ENCODE results near the gene DNASE1L2.

Gene DNASE1L2

DNA sequence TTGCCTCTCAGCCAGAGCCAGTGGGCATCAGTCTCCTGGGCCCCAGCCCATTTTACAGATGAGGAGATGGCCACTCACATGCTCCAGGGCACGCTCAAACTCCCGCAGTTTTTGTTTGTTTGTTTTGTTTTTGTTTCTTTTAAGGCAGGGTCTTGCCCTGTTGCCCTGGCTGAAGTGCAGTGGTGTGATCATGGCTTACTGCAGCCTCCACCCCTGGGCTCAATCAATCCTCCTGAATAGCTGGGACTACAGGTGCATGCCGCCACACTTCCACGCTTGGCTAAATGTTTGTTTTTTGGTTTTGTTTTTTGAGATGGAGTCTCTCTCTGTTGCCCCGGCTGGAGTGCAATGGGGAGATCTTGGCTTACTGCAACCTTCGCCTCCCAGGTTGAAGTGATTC, 9.3 kb upstream of the DNASE1L2 start:
- Mint-ChIP-seq H3K36me3 (peaks cover 4% of the 10 kb centered on the region), H3K4me3 (no peak overlapping the region), H3K4me1 (peaks cover 25% of the 10 kb centered on the region), H3K27me3 (no peaks in the 10 kb centered on the region), H3K27ac (no peak overlapping the region), H3K9me3 (no peaks in the 10 kb centered on the region)
- CTCF ChIA-PET, result interaction anchor here (0.9 kb wide), 1 partner anchor 25 kb away, joined by 3 read pairs; no protein-coding TSS in a partner anchor
- no peak for DNase-seq

- Mint-ChIP-seq H3K27me3 (no peaks in the 10 kb centered on the region), H3K4me3 (no peak overlapping the region), H3K27ac (no peak overlapping the region), H3K4me1 (peaks cover 21% of the 10 kb centered on the region), H3K9me3 (no peaks in the 10 kb centered on the region), H3K36me3 (peaks cover 5% of the 10 kb centered on the region)
- no peak for DNase-seq
- CTCF ChIA-PET, result no interaction called here
Measured at GRCh38 chr16:2228161-2228824, 8.0 kb upstream of the DNASE1L2 start.

GRCh38 chr16:2229091-2229490, 7.2 kb upstream of the DNASE1L2 start:
- DNase-seq, result no peak
- no peak overlapping the region for H3K27ac Mint-ChIP-seq
- H3K36me3 Mint-ChIP-seq, result peaks cover 5% of the 10 kb centered on the region
- no peaks in the 10 kb centered on the region for H3K27me3 Mint-ChIP-seq
- H3K9me3 Mint-ChIP-seq, result no peaks in the 10 kb centered on the region
- CTCF ChIA-PET, result no interaction called here
- H3K4me1 Mint-ChIP-seq, result peaks cover 19% of the 10 kb centered on the region
- no peak overlapping the region for H3K4me3 Mint-ChIP-seq

- no peaks in the 10 kb centered on the region for H3K27me3 Mint-ChIP-seq
- no peaks in the 10 kb centered on the region for H3K9me3 Mint-ChIP-seq
- no peak for DNase-seq
- H3K4me1 Mint-ChIP-seq, result peaks cover 13% of the 10 kb centered on the region
- H3K4me3 Mint-ChIP-seq, result no peak overlapping the region
- peaks cover 5% of the 10 kb centered on the region for H3K36me3 Mint-ChIP-seq
- H3K27ac Mint-ChIP-seq, result no peak overlapping the region
- CTCF ChIA-PET, result no interaction called here
Measured at GRCh38 chr16:2229632-2230250, 6.5 kb upstream of the DNASE1L2 start.

DNA sequence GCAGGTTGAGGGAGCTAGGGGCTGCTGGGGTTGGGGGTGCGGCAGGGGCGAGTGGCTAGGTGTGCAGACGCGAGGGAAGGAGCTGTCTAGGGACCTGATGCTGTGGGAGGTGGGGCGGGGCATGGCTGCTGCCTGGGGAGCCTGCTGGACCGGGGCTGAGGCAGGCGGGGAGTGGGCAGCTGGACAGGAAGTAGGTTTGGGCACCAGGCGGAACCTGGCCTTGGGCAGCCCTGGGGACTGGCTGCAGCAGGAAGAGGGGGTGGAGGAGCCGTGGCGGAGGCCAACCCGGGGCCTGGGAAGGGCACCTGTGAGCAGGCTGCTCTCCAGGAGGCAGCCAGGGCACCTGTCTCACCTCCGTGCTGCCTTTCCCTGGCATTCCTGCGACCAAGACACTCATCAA, 5.9 kb upstream of the DNASE1L2 start:
- DNase-seq, result no peak
- Mint-ChIP-seq H3K27me3 (peaks cover 6% of the 10 kb centered on the region), H3K27ac (no peak overlapping the region), H3K4me1 (peaks cover 9% of the 10 kb centered on the region), H3K4me3 (no peak overlapping the region), H3K36me3 (peaks cover 10% of the 10 kb centered on the region), H3K9me3 (no peaks in the 10 kb centered on the region)
- CTCF ChIA-PET, result no interaction called here

GRCh38 chr16:2231016-2231931, 5.0 kb upstream of the DNASE1L2 start:
- Mint-ChIP-seq H3K4me1 (peaks cover 3% of the 10 kb centered on the region), H3K36me3 (peaks cover 12% of the 10 kb centered on the region), H3K27ac (no peak overlapping the region), H3K27me3 (peaks cover 15% of the 10 kb centered on the region), H3K4me3 (no peak overlapping the region), H3K9me3 (no peaks in the 10 kb centered on the region)
- CTCF ChIA-PET, result no interaction called here
- DNase-seq, result no peak

GRCh38 chr16:2232094-2232990, 3.9 kb upstream of the DNASE1L2 start:
- H3K36me3 Mint-ChIP-seq, result peaks cover 12% of the 10 kb centered on the region
- peaks cover 26% of the 10 kb centered on the region for H3K27me3 Mint-ChIP-seq
- H3K9me3 Mint-ChIP-seq, result no peaks in the 10 kb centered on the region
- H3K27ac Mint-ChIP-seq, result no peak overlapping the region
- H3K4me3 Mint-ChIP-seq, result no peak overlapping the region
- no peaks in the 10 kb centered on the region for H3K4me1 Mint-ChIP-seq
- DNase-seq, result no peak
- CTCF ChIA-PET, result no interaction called here

DNA sequence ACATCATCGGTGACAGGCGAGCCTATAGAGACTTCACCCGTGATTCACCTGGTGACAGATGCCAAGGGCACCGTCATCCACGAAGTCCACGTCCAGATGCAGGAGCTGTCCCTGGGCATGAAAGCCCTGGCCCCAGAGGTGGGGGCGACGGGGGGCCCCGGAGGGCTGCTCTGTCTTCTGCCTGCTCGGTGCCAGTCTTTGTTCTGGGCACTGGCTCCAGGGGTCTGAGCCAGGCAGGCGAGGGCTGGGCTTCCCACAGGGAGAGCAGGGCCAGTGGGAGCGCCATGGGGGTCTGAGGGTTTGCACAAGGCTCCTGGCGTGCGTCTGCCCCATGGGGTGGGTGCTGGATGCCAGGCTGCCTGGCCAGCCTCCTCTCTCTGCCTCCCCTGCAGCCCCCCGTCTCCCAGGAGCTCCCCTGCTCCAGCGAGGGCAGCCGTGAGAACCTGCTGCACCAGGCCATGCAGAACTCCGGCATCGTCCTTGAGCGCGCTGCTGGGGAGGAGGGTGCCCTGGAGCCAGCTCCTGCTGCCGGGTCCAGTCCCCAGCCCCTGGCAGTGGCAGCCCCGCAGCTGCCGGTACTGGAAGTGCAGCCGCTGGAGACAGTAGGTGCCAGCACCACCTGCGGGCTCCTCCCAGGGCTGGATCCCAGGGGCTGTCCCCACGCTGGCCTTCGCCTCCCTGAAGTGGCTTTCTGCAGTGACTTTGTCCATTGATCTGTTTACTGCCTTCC, 3.0 kb upstream of the DNASE1L2 start:
- Mint-ChIP-seq H3K4me1 (no peaks in the 10 kb centered on the region), H3K4me3 (no peak overlapping the region), H3K9me3 (no peaks in the 10 kb centered on the region), H3K27ac (no peak overlapping the region), H3K36me3 (peaks cover 12% of the 10 kb centered on the region), H3K27me3 (peaks cover 32% of the 10 kb centered on the region)
- CTCF ChIA-PET, result no interaction called here
- DNase-seq, result no peak

DNA sequence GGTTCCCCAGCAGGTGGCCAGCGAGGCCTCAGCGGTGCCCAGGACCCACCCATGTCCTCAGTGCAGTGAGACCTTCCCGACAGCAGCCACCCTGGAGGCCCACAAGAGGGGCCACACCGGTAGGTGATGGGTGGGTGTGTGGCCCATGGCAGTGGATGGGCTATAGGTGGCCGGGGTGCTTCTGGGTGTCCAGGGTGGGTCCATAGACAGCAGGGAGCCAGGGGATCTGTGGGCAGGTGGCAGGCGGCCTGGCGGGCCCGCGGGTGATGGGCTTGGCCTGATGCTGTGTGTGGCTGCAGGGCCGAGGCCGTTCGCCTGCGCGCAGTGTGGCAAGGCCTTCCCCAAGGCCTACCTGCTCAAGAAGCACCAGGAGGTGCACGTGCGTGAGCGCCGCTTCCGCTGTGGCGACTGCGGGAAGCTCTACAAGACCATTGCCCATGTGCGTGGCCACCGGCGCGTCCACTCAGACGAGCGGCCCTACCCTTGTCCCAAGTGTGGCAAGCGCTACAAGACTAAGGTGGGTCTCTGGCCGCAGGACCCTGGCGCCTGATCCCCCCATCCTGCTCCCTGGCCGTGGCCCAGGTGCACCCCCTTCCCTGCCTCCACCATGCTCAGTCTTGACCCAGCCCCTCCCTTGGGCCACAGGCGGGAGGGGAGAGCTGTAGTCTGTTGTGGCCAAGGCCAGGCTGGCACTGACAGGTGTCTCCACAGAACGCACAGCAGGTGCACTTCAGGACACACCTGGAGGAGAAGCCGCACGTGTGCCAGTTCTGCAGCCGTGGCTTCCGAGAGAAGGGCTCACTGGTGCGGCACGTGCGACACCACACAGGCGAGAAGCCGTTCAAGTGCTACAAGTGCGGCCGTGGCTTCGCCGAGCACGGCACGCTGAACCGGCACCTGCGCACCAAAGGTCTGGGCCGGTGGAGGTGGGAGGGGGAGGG, 2.1 kb upstream of the DNASE1L2 start:
- H3K27me3 Mint-ChIP-seq, result peaks cover 38% of the 10 kb centered on the region
- no peak overlapping the region for H3K4me3 Mint-ChIP-seq
- DNase-seq, result no peak
- H3K9me3 Mint-ChIP-seq, result no peaks in the 10 kb centered on the region
- peaks cover 12% of the 10 kb centered on the region for H3K36me3 Mint-ChIP-seq
- CTCF ChIA-PET, result no interaction called here
- no peak overlapping the region for H3K27ac Mint-ChIP-seq
- H3K4me1 Mint-ChIP-seq, result no peaks in the 10 kb centered on the region

DNA sequence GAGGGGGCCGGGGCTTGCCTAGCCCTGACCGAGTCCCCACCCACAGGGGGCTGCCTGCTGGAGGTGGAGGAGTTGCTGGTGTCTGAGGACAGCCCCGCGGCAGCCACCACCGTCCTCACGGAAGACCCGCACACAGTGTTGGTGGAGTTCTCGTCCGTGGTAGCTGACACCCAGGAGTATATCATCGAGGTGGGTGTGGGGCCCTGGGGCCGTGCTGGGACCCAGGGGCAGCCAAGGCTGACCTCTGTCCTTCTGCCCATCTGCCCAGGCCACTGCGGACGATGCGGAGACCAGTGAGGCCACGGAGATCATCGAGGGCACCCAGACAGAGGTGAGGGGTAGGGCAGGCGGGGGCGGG, 1.5 kb upstream of the DNASE1L2 start:
- Mint-ChIP-seq H3K36me3 (peaks cover 9% of the 10 kb centered on the region), H3K4me1 (no peaks in the 10 kb centered on the region), H3K27me3 (peaks cover 38% of the 10 kb centered on the region), H3K27ac (no peak overlapping the region), H3K9me3 (no peaks in the 10 kb centered on the region), H3K4me3 (no peak overlapping the region)
- CTCF ChIA-PET, result no interaction called here
- no peak for DNase-seq

GRCh38 chr16:2235234-2235651, 1.0 kb upstream of the DNASE1L2 start:
- no peak overlapping the region for H3K4me3 Mint-ChIP-seq
- DNase-seq, result no peak
- H3K36me3 Mint-ChIP-seq, result peaks cover 8% of the 10 kb centered on the region
- no peak overlapping the region for H3K27ac Mint-ChIP-seq
- H3K27me3 Mint-ChIP-seq, result peaks cover 38% of the 10 kb centered on the region
- H3K4me1 Mint-ChIP-seq, result no peaks in the 10 kb centered on the region
- no peaks in the 10 kb centered on the region for H3K9me3 Mint-ChIP-seq
- CTCF ChIA-PET, result no interaction called here

- Mint-ChIP-seq H3K27me3 (peaks cover 38% of the 10 kb centered on the region), H3K36me3 (peaks cover 8% of the 10 kb centered on the region)
- CTCF ChIA-PET, result no interaction called here
Measured at GRCh38 chr16:2235695-2236336, 428 bp upstream of the DNASE1L2 start.

More at GRCh38 chr16:2235695-2236336, 428 bp upstream of the DNASE1L2 start:
- Mint-ChIP-seq H3K9me3 (no peaks in the 10 kb centered on the region), H3K27ac (no peak overlapping the region), H3K4me1 (no peaks in the 10 kb centered on the region), H3K4me3 (no peak overlapping the region)
- DNase-seq, result no peak
